Adrenal gland (tissue), 5 donors: Measurements from ENCODE around the gene GPRIN3.

ENCODE experiments used
- CTCF ChIP-seq, 6 experiments: fragments of 450-650 bp in 4 of 6; fragments of 200-600 bp in 2 of 6; sonication (generic) in 1 of 6; IDR thresholded peaks; 1 replicate in 5 of 6; 2 replicates in 1 of 6; pipeline versions ENCODE4 v1.5.1 to v1.8.0; 2016 to 2021; ENCODE audit warnings: antibody characterized with exemption in 6 of 6, mild to moderate bottlenecking in 2 of 6, moderate library complexity in 1 of 6
- POLR2A ChIP-seq, 2 donors: fragments of 450-650 bp; IDR thresholded peaks; one replicate each; pipeline ENCODE4 v1.6.1; 2017; ENCODE audit warnings: antibody characterized with exemption in 2 of 2, mild to moderate bottlenecking in 2 of 2, moderate library complexity in 1 of 2
- donor health status: DM: no; HTN: no; CAD: no.

GRCh38 chr4:89322671-89323070 lies 15.1 kb upstream of the GPRIN3 start:
- TF ChIP-seq CTCF (IDR thresholded peaks at IDR 0.05), result no peak
- TF ChIP-seq POLR2A (IDR thresholded peaks at IDR 0.05), result no peak
